ENCODE data around the gene SCCPDH. TPM values are rescaled to one million over a fixed set of nuclear protein-coding genes. Genes with fewer than 3 reads are reported as not detected.

The SCCPDH gene
- total and polyA plus RNA-seq, 9 of the 15 experiments (the other 6 are each of a cell fraction or from before 2014, with no cell fraction given), result 7.0 to 61.9 (median 38.3) TPM

DNA sequence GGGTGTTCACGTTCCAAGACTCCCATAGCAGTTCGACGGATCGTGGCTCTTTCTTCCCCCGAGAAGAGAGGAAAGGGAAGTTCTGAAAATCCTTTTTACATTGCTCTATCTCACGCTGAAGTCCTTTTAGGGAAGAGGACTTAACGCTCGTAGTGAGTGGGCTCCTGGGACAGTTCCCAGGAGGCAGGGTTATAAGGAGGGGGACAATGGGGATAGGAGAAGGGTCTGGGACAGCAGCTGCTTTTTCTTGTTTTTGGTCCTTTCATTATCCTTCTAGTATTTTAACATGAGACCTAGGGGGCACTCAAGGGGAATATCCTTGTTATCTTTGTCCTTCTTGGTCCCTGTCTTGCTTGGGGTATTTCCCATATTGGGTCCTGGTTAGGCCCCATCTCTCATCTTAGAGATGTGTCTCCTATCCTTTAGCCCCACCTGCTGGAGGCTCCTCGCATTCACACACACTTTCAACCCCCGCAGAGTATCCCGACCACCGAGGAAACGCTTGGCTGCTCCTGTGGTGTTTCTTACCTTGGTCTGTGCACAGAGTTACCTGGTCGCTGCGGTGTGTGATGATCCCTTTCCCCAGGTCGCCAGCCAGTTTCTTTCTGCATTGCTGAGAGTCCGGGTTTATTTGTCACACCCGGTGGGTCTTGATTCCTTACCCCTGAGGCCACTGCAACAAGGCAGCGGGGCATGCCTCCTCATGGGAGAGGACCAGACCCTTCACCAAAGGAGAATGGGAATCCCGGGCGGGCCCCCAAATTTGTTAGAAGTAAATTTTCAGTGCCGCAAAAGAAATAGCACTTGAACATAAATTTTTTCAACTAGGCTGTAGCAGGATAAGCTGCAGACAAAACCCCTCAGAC is 29.7 kb downstream of the SCCPDH start (continued):
- TF ChIP-seq RCOR1 (IDR thresholded peaks at IDR 0.05; ENCODE audit: borderline replicate concordance in 1 of 2, low read depth in 2 of 2, low read length in 2 of 2) (peak in 1 of 2 experiments; percentile 43; a peak in 1 of 4 replicates), EGR1 (conservative IDR thresholded peaks at IDR 0.05) (peak; percentile 58), HNRNPK (IDR thresholded peaks at IDR 0.05; ENCODE audit: low read depth, low read length, poor library complexity, severe bottlenecking) (no peak), CC2D1A (IDR thresholded peaks at IDR 0.05) (peak; percentile 60; the same call in 1 of the 2 replicates), TBP (optimal IDR thresholded peaks at IDR 0.05; ENCODE audit: low read depth, low read length) (no peak), MAZ (CRISPR knock-in tag; conservative IDR thresholded peaks at IDR 0.05 in 1 of 2, IDR thresholded peaks at IDR 0.05 in 1 of 2) (0 out of 4 replicates have a peak, but pooled peaks of 1 of the 2 experiments have one; percentile 20), BRF1 (IDR thresholded peaks at IDR 0.05; ENCODE audit: borderline replicate concordance, extremely low read depth, insufficient read length) (no peak), ZC3H11A (IDR thresholded peaks at IDR 0.05; ENCODE audit: low read depth, low read length) (no peak)
- TF ChIP-seq, protein P1, sequence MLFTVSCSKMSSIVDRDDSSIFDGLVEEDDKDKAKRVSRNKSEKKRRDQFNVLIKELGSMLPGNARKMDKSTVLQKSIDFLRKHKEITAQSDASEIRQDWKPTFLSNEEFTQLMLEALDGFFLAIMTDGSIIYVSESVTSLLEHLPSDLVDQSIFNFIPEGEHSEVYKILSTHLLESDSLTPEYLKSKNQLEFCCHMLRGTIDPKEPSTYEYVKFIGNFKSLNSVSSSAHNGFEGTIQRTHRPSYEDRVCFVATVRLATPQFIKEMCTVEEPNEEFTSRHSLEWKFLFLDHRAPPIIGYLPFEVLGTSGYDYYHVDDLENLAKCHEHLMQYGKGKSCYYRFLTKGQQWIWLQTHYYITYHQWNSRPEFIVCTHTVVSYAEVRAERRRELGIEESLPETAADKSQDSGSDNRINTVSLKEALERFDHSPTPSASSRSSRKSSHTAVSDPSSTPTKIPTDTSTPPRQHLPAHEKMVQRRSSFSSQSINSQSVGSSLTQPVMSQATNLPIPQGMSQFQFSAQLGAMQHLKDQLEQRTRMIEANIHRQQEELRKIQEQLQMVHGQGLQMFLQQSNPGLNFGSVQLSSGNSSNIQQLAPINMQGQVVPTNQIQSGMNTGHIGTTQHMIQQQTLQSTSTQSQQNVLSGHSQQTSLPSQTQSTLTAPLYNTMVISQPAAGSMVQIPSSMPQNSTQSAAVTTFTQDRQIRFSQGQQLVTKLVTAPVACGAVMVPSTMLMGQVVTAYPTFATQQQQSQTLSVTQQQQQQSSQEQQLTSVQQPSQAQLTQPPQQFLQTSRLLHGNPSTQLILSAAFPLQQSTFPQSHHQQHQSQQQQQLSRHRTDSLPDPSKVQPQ (CRISPR knock-in tag; IDR thresholded peaks at IDR 0.05; ENCODE audit: borderline replicate concordance), result no peak
- TF ChIP-seq, protein P2, sequence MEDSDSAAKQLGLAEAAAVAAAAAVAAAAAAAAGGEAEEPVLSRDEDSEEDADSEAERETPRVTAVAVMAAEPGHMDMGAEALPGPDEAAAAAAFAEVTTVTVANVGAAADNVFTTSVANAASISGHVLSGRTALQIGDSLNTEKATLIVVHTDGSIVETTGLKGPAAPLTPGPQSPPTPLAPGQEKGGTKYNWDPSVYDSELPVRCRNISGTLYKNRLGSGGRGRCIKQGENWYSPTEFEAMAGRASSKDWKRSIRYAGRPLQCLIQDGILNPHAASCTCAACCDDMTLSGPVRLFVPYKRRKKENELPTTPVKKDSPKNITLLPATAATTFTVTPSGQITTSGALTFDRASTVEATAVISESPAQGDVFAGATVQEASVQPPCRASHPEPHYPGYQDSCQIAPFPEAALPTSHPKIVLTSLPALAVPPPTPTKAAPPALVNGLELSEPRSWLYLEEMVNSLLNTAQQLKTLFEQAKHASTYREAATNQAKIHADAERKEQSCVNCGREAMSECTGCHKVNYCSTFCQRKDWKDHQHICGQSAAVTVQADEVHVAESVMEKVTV (CRISPR knock-in tag; IDR thresholded peaks at IDR 0.05), result peak; percentile 62
- TF ChIP-seq, protein P3, sequence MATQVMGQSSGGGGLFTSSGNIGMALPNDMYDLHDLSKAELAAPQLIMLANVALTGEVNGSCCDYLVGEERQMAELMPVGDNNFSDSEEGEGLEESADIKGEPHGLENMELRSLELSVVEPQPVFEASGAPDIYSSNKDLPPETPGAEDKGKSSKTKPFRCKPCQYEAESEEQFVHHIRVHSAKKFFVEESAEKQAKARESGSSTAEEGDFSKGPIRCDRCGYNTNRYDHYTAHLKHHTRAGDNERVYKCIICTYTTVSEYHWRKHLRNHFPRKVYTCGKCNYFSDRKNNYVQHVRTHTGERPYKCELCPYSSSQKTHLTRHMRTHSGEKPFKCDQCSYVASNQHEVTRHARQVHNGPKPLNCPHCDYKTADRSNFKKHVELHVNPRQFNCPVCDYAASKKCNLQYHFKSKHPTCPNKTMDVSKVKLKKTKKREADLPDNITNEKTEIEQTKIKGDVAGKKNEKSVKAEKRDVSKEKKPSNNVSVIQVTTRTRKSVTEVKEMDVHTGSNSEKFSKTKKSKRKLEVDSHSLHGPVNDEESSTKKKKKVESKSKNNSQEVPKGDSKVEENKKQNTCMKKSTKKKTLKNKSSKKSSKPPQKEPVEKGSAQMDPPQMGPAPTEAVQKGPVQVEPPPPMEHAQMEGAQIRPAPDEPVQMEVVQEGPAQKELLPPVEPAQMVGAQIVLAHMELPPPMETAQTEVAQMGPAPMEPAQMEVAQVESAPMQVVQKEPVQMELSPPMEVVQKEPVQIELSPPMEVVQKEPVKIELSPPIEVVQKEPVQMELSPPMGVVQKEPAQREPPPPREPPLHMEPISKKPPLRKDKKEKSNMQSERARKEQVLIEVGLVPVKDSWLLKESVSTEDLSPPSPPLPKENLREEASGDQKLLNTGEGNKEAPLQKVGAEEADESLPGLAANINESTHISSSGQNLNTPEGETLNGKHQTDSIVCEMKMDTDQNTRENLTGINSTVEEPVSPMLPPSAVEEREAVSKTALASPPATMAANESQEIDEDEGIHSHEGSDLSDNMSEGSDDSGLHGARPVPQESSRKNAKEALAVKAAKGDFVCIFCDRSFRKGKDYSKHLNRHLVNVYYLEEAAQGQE (IDR thresholded peaks at IDR 0.05; ENCODE audit: borderline replicate concordance), result peak; percentile 75
- TF ChIP-seq, protein P3 (CRISPR knock-in tag; IDR thresholded peaks at IDR 0.05; ENCODE audit: low read depth), result no peak
